Activated T-helper 2 cell treated with anti-CD3 and anti-CD28 coated beads, Interferon-gamma antibody, Interleukin-2, Interleukin-4, amounts not matched to agents 10 μg/mL and 5 μg/mL and 100 μg/mL, durations not matched to agents 14 hours and 24 hours and 36 hours (primary cell): ENCODE measurements around the gene ZDHHC14. TPM values are rescaled to one million over a fixed set of nuclear protein-coding genes. Genes with fewer than 3 reads are reported as not detected.

Source experiments
- DNase-seq: peaks from one replicate; pipeline ENCODE4 v3.0.0; 2021; ENCODE audit warnings: low spot score
- H3K27ac Mint-ChIP-seq: one replicate; pipeline ENCODE4 v1.8.0; 2021; ENCODE audit warnings: mixed read lengths
- H3K27me3 Mint-ChIP-seq: one replicate; pipeline ENCODE4 v1.8.0; 2021; ENCODE audit warnings: low read depth, mixed read lengths
- H3K36me3 Mint-ChIP-seq: one replicate; pipeline ENCODE4 v1.8.0; 2021; ENCODE audit warnings: low read depth, mixed read lengths
- H3K4me1 Mint-ChIP-seq: one replicate; pipeline ENCODE4 v1.8.0; 2021; ENCODE audit warnings: low read depth, mixed read lengths
- H3K4me3 Mint-ChIP-seq: one replicate; pipeline ENCODE4 v1.8.0; 2021; ENCODE audit warnings: low read depth, mild to moderate bottlenecking, moderate library complexity, mixed read lengths
- H3K9me3 Mint-ChIP-seq: one replicate; pipeline ENCODE4 v1.8.0; 2021; ENCODE audit warnings: mixed read lengths
- intact Hi-C: fragments of 100-400 bp; cut with micrococcal nuclease; formaldehyde crosslinking; loops from one replicate; pipeline ENCODE4 v1.15.1; 2023
- total RNA-seq: library from RNA; stranded (reverse); gene quantifications from 2 replicates; pipeline ENCODE4 v1.2.3, GENCODE V29; 2022

ZDHHC14 gene
- total RNA-seq, 1 donor from 2014 or later: 8.4 TPM

DNA sequence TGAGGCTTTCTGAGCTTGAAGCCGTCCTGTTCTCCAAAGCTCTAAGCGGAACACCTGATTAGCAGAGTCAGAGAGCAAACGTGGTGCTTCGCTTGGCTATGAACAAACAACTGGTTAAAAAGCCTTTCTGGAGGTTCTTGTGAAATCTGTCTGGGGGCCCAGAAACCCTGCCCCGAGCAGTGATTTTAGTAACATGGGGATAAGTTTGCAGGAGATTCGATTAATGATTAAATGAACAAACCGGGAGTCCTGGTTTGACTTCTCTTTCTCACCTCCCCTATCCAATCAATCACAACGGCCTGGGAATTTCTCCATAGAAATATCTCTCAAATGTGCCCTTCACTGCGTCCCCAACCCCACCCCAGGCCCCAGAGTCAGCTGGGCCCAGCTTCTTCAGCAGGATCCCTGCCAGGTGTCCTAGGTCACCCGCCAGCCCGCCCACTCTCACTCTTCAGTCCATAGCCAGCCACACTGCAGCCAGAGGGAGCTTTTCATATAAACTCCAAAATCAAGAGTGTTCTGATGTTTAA lies 43.6 kb downstream of the ZDHHC14 start:
- Mint-ChIP-seq H3K27me3 (no peaks in the 10 kb centered on the region), H3K36me3 (no peaks in the 10 kb centered on the region), H3K4me1 (peaks cover 24% of the 10 kb centered on the region), H3K27ac (no peak overlapping the region), H3K4me3 (no peak overlapping the region), H3K9me3 (no peaks in the 10 kb centered on the region)
- intact Hi-C loops: no loop called here
- no peak for DNase-seq

DNA sequence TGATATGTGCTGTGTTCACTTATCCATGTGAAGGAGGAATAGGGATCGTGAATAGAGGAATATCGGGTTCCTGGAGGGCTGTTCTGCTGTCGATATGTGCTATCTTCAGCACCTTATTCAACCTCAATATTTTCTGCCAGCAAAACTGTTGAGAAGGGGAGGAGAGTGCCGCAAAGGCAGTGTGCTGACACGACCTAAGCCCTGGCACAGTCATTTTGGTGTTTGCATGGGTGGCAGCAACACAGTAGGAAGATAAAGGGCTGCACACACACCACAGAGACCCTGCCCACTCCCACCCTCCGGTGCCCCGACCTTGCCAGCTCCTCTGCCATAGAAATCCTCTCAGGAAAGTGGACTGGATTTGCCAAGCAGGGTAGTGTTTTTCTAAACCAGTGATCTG lies 47.0 kb downstream of the ZDHHC14 start:
- H3K4me1 Mint-ChIP-seq: peaks cover 28% of the 10 kb centered on the region
- no peaks in the 10 kb centered on the region for H3K9me3 Mint-ChIP-seq
- H3K27ac Mint-ChIP-seq: no peak overlapping the region
- intact Hi-C loops: loop anchor here (2.0 kb wide), 2 partner anchors 33 to 141 kb away; no protein-coding TSS in a partner anchor
- H3K36me3 Mint-ChIP-seq: no peaks in the 10 kb centered on the region
- H3K4me3 Mint-ChIP-seq: no peak overlapping the region
- DNase-seq: no peak
- H3K27me3 Mint-ChIP-seq: no peaks in the 10 kb centered on the region

DNA sequence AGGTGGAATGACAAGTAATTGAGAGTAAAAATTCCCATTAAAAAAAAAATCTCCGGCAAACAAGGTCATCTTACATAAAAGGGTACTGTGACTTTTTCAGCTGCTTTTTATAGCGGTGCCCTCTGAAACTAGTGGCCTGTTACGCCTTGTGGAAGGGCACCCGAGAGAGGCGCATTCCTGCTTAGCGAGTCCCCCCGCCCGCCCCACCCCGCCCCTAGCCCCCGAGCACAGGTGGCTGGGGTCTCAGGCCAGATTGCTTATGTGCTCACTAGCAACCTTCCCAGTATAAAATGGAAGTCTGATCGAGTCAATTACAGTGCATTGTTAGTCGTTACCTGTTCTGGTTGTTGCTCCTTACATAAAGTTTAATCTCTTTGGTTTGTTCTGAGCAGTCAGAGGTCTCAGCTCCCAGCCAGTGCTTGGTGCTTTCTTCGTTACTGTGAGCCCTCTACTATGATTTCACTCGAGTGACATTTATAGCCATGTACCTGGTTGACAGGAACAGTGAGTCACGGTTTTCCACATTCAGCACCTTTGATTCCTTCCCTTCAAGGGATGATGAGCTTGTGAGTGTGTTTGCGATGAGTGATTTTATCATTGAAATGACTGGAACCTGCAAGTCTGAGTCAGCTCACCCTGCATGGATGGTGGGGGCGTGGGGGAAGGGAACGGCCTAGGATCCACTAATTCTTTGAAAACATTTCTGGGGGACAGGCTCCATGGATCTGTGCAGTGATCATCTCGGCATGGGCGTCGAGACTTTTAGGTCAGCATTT lies 47.6 kb downstream of the ZDHHC14 start:
- Mint-ChIP-seq H3K36me3 (no peaks in the 10 kb centered on the region), H3K9me3 (no peaks in the 10 kb centered on the region), H3K27me3 (no peaks in the 10 kb centered on the region), H3K27ac (peak overlapping the region; percentile 69), H3K4me3 (no peak overlapping the region), H3K4me1 (peaks cover 28% of the 10 kb centered on the region)
- intact Hi-C loops: loop anchor here (2.0 kb wide), 2 partner anchors 32 to 140 kb away; no protein-coding TSS in a partner anchor
- DNase-seq: no peak

DNA sequence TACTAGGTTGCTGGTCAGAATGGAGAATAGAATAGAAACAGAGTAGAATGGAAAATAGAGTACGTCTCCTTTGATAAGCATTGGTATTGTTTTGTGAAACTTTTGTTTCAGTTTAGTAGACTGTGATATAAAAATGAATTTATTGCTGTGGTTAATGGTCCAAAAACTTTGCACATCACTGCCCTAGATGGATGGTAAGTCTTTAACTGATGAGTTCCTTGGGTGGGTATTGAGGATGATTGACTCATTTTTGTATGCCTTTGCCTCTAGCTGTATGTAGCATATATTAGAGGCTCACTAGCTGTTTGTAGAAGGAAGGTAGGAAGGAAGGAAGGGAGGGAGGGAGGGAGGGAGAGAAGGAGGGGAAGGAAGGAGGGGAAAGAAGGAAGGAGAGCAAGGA lies 48.3 kb downstream of the ZDHHC14 start:
- H3K4me3 Mint-ChIP-seq: no peak overlapping the region
- peak overlapping the region; percentile 69 for H3K27ac Mint-ChIP-seq
- DNase-seq: no peak
- peaks cover 28% of the 10 kb centered on the region for H3K4me1 Mint-ChIP-seq
- H3K36me3 Mint-ChIP-seq: no peaks in the 10 kb centered on the region
- H3K27me3 Mint-ChIP-seq: no peaks in the 10 kb centered on the region
- intact Hi-C loops: loop anchor here (2.0 kb wide), 2 partner anchors 32 to 140 kb away; no protein-coding TSS in a partner anchor
- no peaks in the 10 kb centered on the region for H3K9me3 Mint-ChIP-seq

DNA sequence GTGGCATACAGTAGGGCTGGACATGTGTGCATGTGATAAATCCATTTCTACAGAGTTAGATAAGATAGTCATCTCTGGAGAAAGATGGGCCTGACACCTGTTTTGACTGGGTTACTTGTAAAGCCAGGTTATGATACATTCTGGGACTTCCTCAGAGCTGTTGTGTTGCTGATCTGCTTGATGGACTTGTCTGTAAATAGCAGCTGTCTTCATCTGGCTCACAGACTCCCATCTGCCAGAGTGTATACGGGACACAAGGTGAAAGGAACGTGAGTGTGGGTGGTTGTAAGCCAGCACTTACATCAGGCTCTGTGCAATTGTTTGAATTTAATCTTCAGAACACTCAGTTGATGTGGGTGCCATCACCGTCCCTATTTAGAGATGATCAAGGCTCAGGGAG lies 49.8 kb downstream of the ZDHHC14 start:
- no peak overlapping the region for H3K4me3 Mint-ChIP-seq
- no peak for DNase-seq
- intact Hi-C loops: no loop called here

DNA sequence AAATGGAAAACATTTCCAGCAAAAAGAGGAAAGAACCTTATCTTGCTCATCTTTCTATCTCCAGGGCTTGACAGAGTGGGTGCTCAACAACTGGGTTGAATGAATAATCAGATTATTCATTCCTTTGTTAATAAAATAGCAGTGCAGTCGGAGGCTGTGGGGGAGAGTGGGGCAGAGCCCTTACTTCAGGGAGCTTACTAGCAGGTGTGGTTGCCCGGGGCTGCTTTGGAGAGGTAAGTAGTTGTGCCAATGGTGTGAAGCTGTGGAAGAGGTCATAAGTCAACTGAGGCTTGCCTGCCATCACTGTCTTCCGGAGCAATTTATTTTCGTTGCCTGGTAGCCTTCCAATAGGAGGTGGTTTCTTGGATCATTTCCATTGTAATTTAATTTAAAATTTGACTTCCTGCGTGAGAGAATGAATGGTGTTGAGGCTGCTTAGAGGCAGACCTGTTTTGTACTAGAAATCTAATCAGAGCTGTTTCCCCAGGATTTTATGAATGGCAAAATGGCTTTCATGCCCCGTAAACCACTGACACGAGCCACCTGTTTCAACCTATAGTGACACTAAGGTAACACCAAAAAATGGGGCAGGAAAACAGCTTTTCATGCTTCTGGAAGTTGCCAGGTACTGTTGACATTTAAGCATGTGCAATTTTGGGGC lies 51.4 kb downstream of the ZDHHC14 start:
- no peaks in the 10 kb centered on the region for H3K27me3 Mint-ChIP-seq
- H3K4me1 Mint-ChIP-seq: peaks cover 23% of the 10 kb centered on the region
- H3K27ac Mint-ChIP-seq: no peak overlapping the region
- H3K9me3 Mint-ChIP-seq: no peaks in the 10 kb centered on the region
- intact Hi-C loops: no loop called here
- DNase-seq: no peak
- H3K36me3 Mint-ChIP-seq: no peaks in the 10 kb centered on the region
- H3K4me3 Mint-ChIP-seq: no peak overlapping the region

More for the DNA sequence above, 49.8 kb downstream of the ZDHHC14 start:
- peaks cover 28% of the 10 kb centered on the region for H3K4me1 Mint-ChIP-seq
- no peaks in the 10 kb centered on the region for H3K36me3 Mint-ChIP-seq
- no peaks in the 10 kb centered on the region for H3K9me3 Mint-ChIP-seq
- H3K27me3 Mint-ChIP-seq: no peaks in the 10 kb centered on the region
- no peak overlapping the region for H3K27ac Mint-ChIP-seq

DNA sequence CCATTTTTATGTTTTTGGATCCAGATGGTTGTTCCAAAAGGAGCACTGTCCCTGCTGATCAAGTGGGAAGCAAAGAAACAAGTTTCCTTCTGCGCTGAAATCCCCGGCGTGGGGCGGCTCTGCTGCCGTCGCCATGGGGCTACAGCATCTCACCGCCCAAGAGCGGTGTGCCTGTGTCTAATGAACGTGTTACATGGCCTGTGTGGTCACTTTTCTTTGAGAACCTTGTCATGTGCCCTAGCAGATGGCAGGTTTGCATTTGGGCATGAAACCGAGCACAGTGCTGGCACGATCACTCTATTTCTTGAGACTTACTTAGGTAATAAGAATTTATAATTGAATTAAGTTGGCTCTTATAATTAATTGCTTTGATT lies 51.9 kb downstream of the ZDHHC14 start:
- Mint-ChIP-seq H3K4me1 (peaks cover 21% of the 10 kb centered on the region), H3K27ac (no peak overlapping the region), H3K9me3 (no peaks in the 10 kb centered on the region), H3K27me3 (no peaks in the 10 kb centered on the region), H3K4me3 (no peak overlapping the region), H3K36me3 (no peaks in the 10 kb centered on the region)
- intact Hi-C loops: no loop called here
- no peak for DNase-seq

DNA sequence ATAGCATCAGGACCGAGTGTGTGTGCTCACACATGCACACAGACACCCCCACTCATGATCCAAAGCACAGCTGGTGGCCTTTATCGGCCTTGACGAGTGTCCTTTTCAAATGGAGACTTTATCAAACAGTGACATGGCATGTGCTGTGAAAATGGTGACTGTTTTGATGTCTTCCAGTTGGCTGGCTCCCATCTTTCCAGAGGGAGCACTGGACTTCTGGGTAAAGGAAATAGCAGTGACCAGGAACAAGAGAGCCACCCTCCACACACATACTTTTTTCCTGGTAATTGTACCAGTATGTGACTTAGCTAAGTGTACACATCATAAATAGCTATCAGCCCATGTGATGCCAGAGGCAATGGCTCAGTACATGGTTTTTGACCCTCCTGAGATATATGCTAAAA lies 52.7 kb downstream of the ZDHHC14 start:
- Mint-ChIP-seq H3K27me3 (no peaks in the 10 kb centered on the region), H3K27ac (no peak overlapping the region), H3K4me1 (peaks cover 15% of the 10 kb centered on the region), H3K9me3 (no peaks in the 10 kb centered on the region), H3K4me3 (no peak overlapping the region), H3K36me3 (no peaks in the 10 kb centered on the region)
- DNase-seq: no peak
- intact Hi-C loops: no loop called here

DNA sequence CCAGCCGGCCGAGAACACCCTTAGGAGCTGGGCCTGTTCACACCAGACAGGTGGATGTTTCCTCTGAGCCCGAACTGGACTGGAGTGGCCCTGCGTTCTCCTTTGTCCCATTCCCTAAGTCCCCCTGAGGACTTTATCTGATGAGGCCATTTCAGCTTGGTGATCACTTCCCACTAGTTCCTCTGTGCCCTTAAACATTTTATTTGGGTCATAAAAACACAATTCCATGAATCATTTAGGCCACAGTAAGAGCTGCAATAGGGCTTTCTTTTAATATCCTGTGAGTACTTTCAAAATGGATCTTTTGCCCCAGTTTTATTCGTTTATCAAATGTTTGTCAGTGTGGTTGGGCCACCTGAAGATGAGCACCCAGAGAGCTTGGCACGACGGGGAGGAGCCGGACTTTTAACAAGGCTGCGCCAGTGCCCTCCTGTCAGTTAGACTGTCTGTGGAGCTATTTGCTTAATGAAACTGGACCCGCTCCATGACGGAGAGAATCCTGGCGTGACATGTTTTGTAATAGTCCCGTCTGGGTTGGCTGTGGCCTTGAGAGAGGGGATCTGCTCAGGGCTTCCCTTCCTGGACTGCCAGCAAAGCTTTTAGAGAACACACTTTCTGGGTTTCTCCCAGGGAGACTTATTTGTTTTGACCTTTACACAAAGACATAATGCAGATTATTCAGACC lies 53.5 kb downstream of the ZDHHC14 start:
- Mint-ChIP-seq H3K27ac (no peak overlapping the region), H3K9me3 (no peaks in the 10 kb centered on the region), H3K4me3 (no peak overlapping the region), H3K27me3 (no peaks in the 10 kb centered on the region), H3K36me3 (no peaks in the 10 kb centered on the region), H3K4me1 (peaks cover 8% of the 10 kb centered on the region)
- DNase-seq: no peak
- intact Hi-C loops: no loop called here

DNA sequence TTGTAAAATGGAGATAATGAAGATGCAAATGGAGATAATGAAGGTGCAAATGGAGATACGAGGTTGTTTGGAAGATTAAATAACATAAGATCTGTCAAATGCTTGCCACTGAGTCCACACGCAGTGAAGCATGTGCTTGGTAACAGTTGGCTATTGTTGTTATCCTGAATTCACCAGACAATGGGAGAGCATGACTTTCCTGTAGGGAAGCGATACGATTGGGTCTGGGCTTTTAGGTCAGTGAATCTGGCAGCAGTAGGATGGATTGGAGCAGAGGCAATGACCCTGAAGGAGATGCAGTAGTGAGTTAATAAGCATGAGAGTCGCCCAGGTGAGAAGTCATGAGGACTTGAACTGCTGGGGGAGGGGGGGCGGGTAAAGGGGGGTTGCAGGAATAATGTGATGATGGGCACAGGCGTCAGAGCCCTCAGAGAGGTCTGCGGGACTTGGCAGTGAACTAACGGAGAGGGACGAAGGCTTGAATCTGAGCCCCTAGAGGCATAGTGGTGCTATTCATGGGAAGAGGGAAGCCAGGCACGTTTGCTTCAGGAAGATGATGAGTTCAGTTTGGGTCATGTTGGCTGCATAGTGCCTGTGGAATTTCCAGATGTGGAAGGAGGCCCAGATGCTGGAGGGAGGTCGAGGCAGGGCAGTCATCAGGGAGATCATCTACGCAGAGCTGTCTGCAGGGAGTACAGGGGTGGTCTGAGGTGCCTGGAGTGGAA lies 55.4 kb downstream of the ZDHHC14 start:
- H3K9me3 Mint-ChIP-seq: peaks cover 6% of the 10 kb centered on the region
- DNase-seq: no peak
- H3K27me3 Mint-ChIP-seq: no peaks in the 10 kb centered on the region
- H3K27ac Mint-ChIP-seq: no peak overlapping the region
- no peak overlapping the region for H3K4me3 Mint-ChIP-seq
- peaks cover 13% of the 10 kb centered on the region for H3K4me1 Mint-ChIP-seq
- intact Hi-C loops: no loop called here
- H3K36me3 Mint-ChIP-seq: peaks cover 11% of the 10 kb centered on the region

DNA sequence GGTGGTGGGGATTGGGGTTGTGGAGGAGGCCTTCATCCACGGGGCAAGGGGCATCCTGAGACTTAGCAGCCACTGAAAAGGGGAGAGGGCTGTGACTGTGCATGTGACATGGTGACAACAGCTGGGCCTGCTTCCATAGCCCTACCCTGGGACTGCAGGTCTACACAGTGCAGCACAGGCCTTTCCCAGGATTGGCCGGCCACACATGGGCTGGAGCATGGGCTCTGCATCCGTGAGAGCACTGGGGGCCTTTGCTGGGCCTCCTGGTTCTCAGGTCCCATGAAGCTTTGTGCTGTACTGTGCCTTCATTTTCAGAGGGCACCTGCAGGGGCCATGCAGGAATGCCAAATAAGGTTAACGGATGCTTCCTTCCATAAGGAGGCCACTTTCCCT lies 56.0 kb downstream of the ZDHHC14 start:
- peaks cover 13% of the 10 kb centered on the region for H3K4me1 Mint-ChIP-seq
- no peaks in the 10 kb centered on the region for H3K27me3 Mint-ChIP-seq
- H3K4me3 Mint-ChIP-seq: no peak overlapping the region
- H3K9me3 Mint-ChIP-seq: peaks cover 7% of the 10 kb centered on the region
- DNase-seq: no peak
- no peak overlapping the region for H3K27ac Mint-ChIP-seq
- peaks cover 14% of the 10 kb centered on the region for H3K36me3 Mint-ChIP-seq
- intact Hi-C loops: no loop called here

DNA sequence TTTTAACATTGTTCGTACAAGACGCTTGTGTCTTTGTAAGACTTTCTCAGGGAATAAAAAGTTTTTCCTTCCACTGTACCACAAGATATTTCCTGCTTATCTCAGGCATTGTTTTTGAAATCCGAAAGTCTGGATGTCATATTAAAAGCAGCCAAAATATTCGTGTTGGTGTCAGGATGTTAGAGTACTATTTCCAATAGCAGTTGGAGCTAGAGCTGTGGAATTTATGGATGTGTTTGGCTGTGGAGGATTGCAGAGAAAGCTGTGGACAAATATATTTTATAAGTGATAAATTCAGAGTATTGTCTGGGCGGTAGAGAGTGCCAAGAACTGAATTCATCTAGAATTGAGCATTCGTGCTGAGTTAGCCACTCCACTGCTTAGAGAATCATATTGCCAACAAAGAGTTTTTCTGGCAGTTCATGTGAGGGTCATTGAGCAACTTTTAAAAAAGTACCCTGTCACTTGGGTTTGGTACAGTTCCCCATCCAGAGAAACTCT lies 57.7 kb downstream of the ZDHHC14 start:
- Mint-ChIP-seq H3K27me3 (no peaks in the 10 kb centered on the region), H3K4me1 (peaks cover 23% of the 10 kb centered on the region), H3K9me3 (peaks cover 24% of the 10 kb centered on the region), H3K27ac (no peak overlapping the region), H3K36me3 (peaks cover 32% of the 10 kb centered on the region), H3K4me3 (no peak overlapping the region)
- no peak for DNase-seq
- intact Hi-C loops: no loop called here
